NCI-H1092 (cell line): Measurements from ENCODE around the gene SEPSECS.
"Not testable (repeated sequence)": the region's sequence is repeated elsewhere in the genome, so short reads cannot be mapped to it uniquely, and the experiment has no call there.

Experiments used
- DNase-seq: peaks from one replicate; lab custom pipeline; 2025; lab: John Stamatoyannopoulos, UW

Gene SEPSECS

DNA sequence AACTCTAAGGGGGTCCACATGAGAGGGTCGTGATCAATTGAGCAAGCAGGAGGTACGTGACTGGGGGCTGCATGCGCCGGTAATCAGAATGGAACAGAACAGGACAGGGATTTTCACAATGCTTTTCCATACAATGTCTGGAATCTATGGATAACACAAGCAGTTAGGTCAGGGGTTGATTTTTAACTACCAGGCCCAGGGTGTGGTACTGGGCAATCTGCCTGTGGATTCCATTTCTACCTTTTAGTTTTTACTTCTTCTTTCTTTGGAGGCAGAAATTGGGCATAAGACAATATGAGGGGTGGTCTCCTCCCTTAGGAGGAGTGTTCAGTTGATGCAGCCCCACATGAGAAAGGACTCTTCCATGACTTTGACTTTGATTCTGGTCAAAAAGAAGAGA lies 76.8 kb downstream of the SEPSECS start:
- DNase-seq: not testable (repeated sequence)

DNA sequence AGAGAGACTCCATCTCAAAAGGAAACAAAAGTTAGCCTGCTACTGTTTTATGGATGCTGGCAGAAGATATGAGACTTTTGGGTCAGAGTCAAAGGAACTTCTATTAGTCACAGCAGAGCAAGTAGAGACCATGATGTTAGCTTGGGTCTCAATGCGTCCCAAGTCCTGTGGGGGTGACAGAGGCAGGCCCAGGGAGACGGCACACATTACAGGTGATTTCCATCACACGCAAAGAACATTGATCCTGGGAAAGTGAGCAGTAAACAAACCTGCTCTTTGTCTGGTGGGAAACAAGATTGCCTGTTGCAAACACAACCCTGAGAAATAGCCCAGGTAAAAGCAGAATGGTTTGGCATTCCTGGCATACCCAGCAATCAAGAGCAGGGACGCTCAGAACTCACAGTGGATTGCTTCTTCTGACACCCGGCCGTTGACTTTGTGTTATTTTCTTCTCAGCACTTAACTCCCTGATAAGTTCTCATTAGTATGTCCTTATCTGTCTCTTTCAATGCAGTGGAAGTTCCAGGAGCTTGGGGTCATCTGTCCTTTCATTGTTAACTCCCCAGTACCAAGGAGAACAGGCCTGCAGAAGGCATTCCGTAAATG lies 78.3 kb downstream of the SEPSECS start:
- DNase-seq: no peak

DNA sequence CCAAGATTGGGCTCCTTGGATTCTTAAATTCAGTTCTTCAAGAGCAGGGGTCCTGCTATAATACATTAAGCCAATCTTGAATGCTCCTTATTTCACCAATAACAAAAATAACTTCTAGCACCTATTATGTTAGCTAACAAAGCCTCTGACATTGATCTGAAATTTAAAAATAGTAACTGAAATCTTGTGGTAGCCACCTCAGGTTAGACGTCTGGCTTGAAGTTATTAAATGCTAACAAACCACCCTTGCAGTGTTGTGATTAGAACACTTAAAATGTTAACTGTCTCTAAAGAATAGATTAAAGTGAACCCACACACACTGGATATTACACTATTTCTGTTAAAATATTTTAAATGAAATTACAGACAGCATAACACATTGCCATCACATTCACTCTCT lies 79.7 kb downstream of the SEPSECS start:
- DNase-seq: no peak

DNA sequence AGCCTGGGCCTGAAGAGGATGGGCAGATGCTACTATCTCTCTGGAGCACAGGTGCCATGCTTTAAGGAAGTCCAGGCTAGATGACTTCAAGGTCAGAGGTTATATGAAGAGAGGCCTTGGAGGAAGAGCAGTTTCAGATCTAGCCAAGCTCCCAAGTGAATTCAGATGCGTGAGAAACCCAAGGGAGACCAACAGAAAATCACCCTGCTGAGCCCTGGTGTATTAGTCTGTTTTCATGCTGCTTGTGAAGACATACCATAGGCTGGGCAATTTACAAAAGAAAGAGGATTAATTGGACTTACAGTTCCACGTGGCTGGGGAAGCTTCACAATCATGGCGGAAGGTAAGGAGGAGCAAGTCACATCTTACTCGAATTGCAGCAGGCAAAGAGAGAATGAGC lies 81.7 kb downstream of the SEPSECS start:
- DNase-seq: no peak

DNA sequence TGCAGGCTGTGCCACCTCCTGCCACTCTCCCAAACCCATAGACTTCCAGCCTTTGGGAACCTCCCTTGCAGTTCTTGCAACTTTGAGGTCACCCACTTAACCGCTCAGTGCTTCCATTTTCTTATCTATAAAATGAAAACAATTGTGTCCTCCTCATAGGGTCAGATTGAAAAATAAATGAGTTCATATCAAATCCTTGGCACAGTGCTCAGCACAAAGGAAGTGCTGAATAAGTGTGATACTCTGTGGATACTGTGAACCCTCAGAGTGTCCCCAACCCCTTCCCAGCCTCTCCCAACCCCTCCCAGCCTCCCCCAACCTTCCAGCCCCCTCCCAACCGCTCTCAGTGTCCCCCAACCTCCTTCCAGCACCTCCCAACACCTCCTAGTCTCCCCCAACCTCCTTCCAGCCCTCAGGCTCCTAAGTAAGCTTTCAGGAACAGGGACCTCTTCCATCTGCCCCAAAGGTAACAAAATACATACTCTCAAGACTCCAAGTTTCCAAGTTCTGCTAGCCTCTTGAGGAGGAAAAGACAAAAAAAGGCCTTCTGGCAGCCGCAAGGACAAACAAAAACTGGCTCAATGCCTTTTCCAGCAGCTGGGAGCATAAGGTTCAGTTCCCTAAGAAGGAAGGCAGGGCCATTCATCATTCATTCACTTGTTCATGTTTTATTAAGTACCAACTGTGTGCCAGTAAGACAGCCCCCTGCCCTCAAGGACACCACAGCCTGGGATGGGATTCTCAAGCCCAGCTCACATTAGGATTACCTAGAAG lies 83.4 kb downstream of the SEPSECS start:
- no peak for DNase-seq

DNA sequence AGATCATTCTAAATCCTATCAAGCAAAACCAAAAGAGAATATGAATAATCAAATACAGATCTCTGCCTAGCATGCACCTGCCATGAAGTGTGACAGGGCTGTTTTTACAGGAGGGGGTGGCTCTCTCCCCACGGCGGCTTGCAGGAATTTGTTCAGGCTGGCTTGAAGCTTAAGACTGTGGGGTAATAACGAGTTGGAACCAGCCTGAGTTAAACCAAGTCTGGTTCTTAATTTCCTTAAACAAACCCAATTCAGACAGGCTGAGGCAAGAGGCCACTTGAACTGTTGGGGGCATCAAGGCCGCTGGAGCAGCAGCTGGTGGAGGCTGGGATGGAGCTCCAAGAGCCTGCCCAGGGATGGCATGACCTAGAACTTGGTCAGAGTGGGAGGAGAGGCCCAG lies 84.4 kb downstream of the SEPSECS start:
- DNase-seq: no peak

DNA sequence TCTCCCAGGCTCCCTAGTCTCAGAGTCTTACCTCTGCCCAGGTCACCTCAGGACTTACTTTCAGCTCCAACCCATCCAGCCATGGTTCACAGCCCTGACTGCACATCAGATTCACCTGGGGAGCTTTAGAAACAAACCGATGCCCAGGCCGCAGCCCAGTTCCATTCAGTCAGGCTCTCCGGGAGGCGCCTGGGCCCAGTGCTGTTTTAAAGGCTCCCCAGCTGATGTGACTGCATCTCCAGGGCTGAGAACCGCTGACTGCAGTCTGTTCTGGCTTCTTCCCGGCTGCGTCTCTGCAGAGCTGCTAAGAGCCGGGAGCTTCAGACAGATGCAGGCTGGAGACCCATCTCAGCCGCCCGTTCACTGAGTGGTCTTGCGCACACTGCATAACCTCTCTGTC lies 85.1 kb downstream of the SEPSECS start:
- no peak for DNase-seq

DNA sequence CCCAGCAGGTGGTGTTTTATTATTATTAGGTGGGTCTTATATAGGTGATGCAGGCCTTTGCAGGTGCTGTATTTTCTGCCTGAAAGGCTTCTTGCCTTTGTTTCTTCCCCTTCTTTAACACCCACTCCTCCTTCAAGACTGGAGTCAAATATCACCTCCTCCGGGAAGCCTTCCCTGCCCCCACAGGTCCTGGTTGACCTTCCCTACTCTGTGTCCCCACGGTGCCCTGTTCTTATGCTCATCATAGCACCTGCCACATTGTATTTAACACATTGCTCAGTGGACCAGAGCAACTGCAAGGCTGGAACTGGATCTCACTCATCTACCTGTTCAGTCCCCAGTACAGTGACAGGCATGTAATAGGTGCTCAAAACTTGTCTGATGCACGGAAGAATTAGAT lies 89.7 kb downstream of the SEPSECS start:
- no peak for DNase-seq
